LNCAP (cell line): Measurements from ENCODE around the gene TXNL4A.

Experiments used
- CTCF ChIP-seq: fragments of 450-650 bp; IDR thresholded peaks from 2 replicates; pipeline ENCODE4 v1.5.1; 2017; ENCODE audit warnings: mild to moderate bottlenecking

The TXNL4A gene

GRCh38 chr18:79922971-79923411 lies 65.4 kb downstream of the TXNL4A start:
- TF ChIP-seq CTCF: no peak

- no peak for TF ChIP-seq CTCF
Observed at GRCh38 chr18:79921984-79922965, 66.1 kb downstream of the TXNL4A start.
